K562 (cell line): ENCODE results near the gene CBX4. TPM values are rescaled to one million over a fixed set of nuclear protein-coding genes. Genes with fewer than 3 reads are reported as not detected.

Source experiments
- ARID1B ChIP-seq: fragments of 450-650 bp; IDR thresholded peaks from 2 replicates; pipeline ENCODE4 v1.6.1; 2016; ENCODE audit warnings: antibody characterized with exemption, mild to moderate bottlenecking, inconsistent platforms
- CREM ChIP-seq: IDR thresholded peaks from 2 replicates; pipeline ENCODE4 v1.6.1; 2014; ENCODE audit warnings: antibody characterized with exemption, low read depth
- ESRRA ChIP-seq: fragments of 450-650 bp; IDR thresholded peaks from 2 replicates; pipeline ENCODE4 v1.6.1; 2014; ENCODE audit warnings: low read depth, mild to moderate bottlenecking, moderate library complexity, borderline replicate concordance
- GATAD2A ChIP-seq: fragments of 450-650 bp; IDR thresholded peaks from 2 replicates; pipeline ENCODE4 v1.6.1; 2017
- HDAC2 ChIP-seq: fragments of 450-650 bp; IDR thresholded peaks from 2 replicates; pipeline ENCODE4 v1.6.1; 2016; ENCODE audit warnings: mild to moderate bottlenecking
- JUND ChIP-seq, 2 experiments: IDR thresholded peaks; 2 replicates in 1 of 2; 3 replicates in 1 of 2; pipeline ENCODE4 v1.6.1; 2011; ENCODE audit warnings: borderline replicate concordance in 2 of 2, low read depth in 2 of 2, low read length in 2 of 2, improper control_type of control experiment in 1 of 2, missing biosample characterization in 1 of 2, missing genetic modification characterization in 1 of 2, missing genetic modification reagents in 1 of 2
- LCOR ChIP-seq: sonication (generic); formaldehyde crosslinking; IDR thresholded peaks from 2 replicates; pipeline ENCODE4 v1.8.0; 2022; ENCODE audit warnings: mild to moderate bottlenecking, missing genetic modification reagents
- MYC ChIP-seq, 2 experiments: fragments of 250-450 bp in 1 of 2; sonication (Bioruptor Pico) in 1 of 2; IDR thresholded peaks; 2 replicates each; pipeline versions ENCODE4 v1.5.1 to v1.6.1; 2012 to 2021; ENCODE audit warnings: low read depth in 2 of 2, borderline replicate concordance in 1 of 2, improper control_type of control experiment in 1 of 2, low read length in 1 of 2, mild to moderate bottlenecking in 1 of 2, moderate library complexity in 1 of 2
- NR1H2 ChIP-seq: sonication (generic); formaldehyde crosslinking; IDR thresholded peaks from 2 replicates; pipeline ENCODE4 v1.4.0; 2020; ENCODE audit warnings: mild to moderate bottlenecking, missing genetic modification reagents
- RCOR1 ChIP-seq, 2 experiments: IDR thresholded peaks; 2 replicates each; pipeline ENCODE4 v1.6.1; 2012; ENCODE audit warnings: low read depth in 2 of 2, low read length in 2 of 2, borderline replicate concordance in 1 of 2, improper control_type of control experiment in 1 of 2
- SMARCA4 ChIP-seq: fragments of 450-650 bp; IDR thresholded peaks from 2 replicates; pipeline ENCODE4 v1.6.1; 2016
- SPI1 ChIP-seq: IDR thresholded peaks from 2 replicates; pipeline ENCODE4 v1.6.1; 2011; ENCODE audit warnings: low read depth, low read length, control low read depth, borderline replicate concordance
- ZEB2 ChIP-seq: fragments of 450-650 bp; IDR thresholded peaks from 2 replicates; pipeline ENCODE4 v1.6.1; 2016
- ZNF24 ChIP-seq: fragments of 450-650 bp; IDR thresholded peaks from 2 replicates; pipeline ENCODE4 v1.6.1; 2016
- polyA plus RNA-seq, 8 experiments: library from polyadenylated mRNA; depleted of rRNA in 4 of 8; stranded (reverse) in 5 of 8; unstranded in 3 of 8; fragments of >200 nt; fragmentation: Nextera tagmentation in 2 of 8; fragmentation: Illumina TruSeq in 1 of 8; extraction: Ambion mirVana in 2 of 8; extraction: Trizol in 1 of 8; gene quantifications; 2 replicates each; pipeline versions ENCODE4 v1.2.1 to v1.2.3, GENCODE V29; 2011 to 2014; ENCODE audit warnings: inconsistent platforms in 1 of 8, missing spikeins in 1 of 8
- total RNA-seq, 7 experiments: library from RNA; depleted of rRNA in 6 of 7; stranded (reverse); fragments of >200 nt in 6 of 7; fragmentation: Illumina TruSeq in 2 of 7; extraction: Trizol in 2 of 7; gene quantifications; 2 replicates each; pipeline versions ENCODE4 v1.2.1 to v1.2.3, GENCODE V29; 2011 to 2021; ENCODE audit warnings: low replicate concordance in 1 of 7
- TF ChIP-seq, protein P1 (sequence below), 2 experiments: fragments of 450-650 bp; IDR thresholded peaks; 2 replicates each; pipeline ENCODE4 v1.6.1; 2018; ENCODE audit warnings: mild to moderate bottlenecking in 2 of 2, low read depth in 1 of 2; ENCODE audit not compliant: partially characterized antibody in 2 of 2
- TF ChIP-seq, protein P2 (sequence below): fragments of 450-650 bp; IDR thresholded peaks from 2 replicates; pipeline ENCODE4 v1.6.1; 2014; ENCODE audit warnings: low read depth, mild to moderate bottlenecking, moderate library complexity, borderline replicate concordance
- TF ChIP-seq, protein P3 (sequence below): sonication (generic); formaldehyde crosslinking; IDR thresholded peaks from 2 replicates; pipeline ENCODE4 v1.8.0; 2022; ENCODE audit warnings: missing genetic modification reagents, mild to moderate bottlenecking, moderate library complexity, borderline replicate concordance
- TF ChIP-seq, protein P4 (sequence below): fragments of 450-650 bp; IDR thresholded peaks from 2 replicates; pipeline ENCODE4 v1.6.1; 2016
- TF ChIP-seq, protein P5 (sequence below): sonication (generic); IDR thresholded peaks from 2 replicates; pipeline ENCODE4 v1.6.1; 2016

Gene CBX4
- total and polyA plus RNA-seq, 9 of the 15 experiments (the other 6 are each of a cell fraction or from before 2014, with no cell fraction given) = 0.98 to 50.5 (median 10.0) TPM

DNA sequence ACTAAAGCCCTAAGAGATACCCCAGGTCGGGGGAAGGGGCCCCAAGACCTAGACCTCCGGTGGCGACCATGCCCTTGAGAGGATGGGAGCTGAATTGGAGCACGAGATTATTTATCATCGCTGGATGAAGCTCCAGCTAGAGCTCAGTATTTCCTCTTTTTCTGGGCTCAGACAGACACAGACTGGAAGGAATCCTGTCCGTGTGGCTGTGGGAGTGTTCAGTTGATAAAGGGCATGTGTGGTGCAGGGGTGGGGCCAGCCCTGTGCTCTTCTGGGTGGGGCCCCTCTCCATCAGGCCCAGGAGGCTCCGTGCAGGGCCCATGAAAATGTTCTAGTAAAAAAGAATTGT, 6.3 kb upstream of the CBX4 start (continued):
- TF ChIP-seq, protein P1, sequence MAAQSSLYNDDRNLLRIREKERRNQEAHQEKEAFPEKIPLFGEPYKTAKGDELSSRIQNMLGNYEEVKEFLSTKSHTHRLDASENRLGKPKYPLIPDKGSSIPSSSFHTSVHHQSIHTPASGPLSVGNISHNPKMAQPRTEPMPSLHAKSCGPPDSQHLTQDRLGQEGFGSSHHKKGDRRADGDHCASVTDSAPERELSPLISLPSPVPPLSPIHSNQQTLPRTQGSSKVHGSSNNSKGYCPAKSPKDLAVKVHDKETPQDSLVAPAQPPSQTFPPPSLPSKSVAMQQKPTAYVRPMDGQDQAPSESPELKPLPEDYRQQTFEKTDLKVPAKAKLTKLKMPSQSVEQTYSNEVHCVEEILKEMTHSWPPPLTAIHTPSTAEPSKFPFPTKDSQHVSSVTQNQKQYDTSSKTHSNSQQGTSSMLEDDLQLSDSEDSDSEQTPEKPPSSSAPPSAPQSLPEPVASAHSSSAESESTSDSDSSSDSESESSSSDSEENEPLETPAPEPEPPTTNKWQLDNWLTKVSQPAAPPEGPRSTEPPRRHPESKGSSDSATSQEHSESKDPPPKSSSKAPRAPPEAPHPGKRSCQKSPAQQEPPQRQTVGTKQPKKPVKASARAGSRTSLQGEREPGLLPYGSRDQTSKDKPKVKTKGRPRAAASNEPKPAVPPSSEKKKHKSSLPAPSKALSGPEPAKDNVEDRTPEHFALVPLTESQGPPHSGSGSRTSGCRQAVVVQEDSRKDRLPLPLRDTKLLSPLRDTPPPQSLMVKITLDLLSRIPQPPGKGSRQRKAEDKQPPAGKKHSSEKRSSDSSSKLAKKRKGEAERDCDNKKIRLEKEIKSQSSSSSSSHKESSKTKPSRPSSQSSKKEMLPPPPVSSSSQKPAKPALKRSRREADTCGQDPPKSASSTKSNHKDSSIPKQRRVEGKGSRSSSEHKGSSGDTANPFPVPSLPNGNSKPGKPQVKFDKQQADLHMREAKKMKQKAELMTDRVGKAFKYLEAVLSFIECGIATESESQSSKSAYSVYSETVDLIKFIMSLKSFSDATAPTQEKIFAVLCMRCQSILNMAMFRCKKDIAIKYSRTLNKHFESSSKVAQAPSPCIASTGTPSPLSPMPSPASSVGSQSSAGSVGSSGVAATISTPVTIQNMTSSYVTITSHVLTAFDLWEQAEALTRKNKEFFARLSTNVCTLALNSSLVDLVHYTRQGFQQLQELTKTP (IDR thresholded peaks at IDR 0.05; ENCODE audit: low read depth in 1 of 2, partially characterized antibody in 2 of 2) = peak in 1 of 2 experiments; percentile 13
- TF ChIP-seq, protein P2, sequence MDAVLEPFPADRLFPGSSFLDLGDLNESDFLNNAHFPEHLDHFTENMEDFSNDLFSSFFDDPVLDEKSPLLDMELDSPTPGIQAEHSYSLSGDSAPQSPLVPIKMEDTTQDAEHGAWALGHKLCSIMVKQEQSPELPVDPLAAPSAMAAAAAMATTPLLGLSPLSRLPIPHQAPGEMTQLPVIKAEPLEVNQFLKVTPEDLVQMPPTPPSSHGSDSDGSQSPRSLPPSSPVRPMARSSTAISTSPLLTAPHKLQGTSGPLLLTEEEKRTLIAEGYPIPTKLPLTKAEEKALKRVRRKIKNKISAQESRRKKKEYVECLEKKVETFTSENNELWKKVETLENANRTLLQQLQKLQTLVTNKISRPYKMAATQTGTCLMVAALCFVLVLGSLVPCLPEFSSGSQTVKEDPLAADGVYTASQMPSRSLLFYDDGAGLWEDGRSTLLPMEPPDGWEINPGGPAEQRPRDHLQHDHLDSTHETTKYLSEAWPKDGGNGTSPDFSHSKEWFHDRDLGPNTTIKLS = 0 out of 2 replicates have a peak, but pooled peaks have one; percentile 29
- TF ChIP-seq, protein P3, sequence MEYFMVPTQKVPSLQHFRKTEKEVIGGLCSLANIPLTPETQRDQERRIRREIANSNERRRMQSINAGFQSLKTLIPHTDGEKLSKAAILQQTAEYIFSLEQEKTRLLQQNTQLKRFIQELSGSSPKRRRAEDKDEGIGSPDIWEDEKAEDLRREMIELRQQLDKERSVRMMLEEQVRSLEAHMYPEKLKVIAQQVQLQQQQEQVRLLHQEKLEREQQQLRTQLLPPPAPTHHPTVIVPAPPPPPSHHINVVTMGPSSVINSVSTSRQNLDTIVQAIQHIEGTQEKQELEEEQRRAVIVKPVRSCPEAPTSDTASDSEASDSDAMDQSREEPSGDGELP = peak; percentile 26; the same call in 1 of the 2 replicates
- TF ChIP-seq NR1H2 (CRISPR knock-in tag) = no peak
- peak; percentile 37; the same call in 1 of the 2 replicates for TF ChIP-seq ZEB2
- TF ChIP-seq SMARCA4 = peak; percentile 39; the same call in 1 of the 2 replicates
- no peak for TF ChIP-seq ZNF24
- TF ChIP-seq GATAD2A = 0 out of 2 replicates have a peak, but pooled peaks have one; percentile 52
- TF ChIP-seq RCOR1 (IDR thresholded peaks at IDR 0.05; ENCODE audit: borderline replicate concordance in 1 of 2, low read depth in 2 of 2, low read length in 2 of 2) = peak; percentile 20 to 88; a peak in 2 of 4 replicates
- peak; percentile 67 for TF ChIP-seq MYC (IDR thresholded peaks at IDR 0.05; ENCODE audit: low read depth, low read length)
- TF ChIP-seq MYC (CRISPR knock-in tag; IDR thresholded peaks at IDR 0.05; ENCODE audit: borderline replicate concordance, low read depth) = no peak
- peak; percentile 65 for TF ChIP-seq JUND (IDR thresholded peaks at IDR 0.05; ENCODE audit: borderline replicate concordance, low read depth, low read length)
- TF ChIP-seq JUND (tag; IDR thresholded peaks at IDR 0.05; ENCODE audit: borderline replicate concordance, low read depth, low read length) = peak; percentile 32; the same call in 1 of the 3 replicates
- TF ChIP-seq SPI1 = peak; percentile 70; the same call in 1 of the 2 replicates
- TF ChIP-seq, protein P4, sequence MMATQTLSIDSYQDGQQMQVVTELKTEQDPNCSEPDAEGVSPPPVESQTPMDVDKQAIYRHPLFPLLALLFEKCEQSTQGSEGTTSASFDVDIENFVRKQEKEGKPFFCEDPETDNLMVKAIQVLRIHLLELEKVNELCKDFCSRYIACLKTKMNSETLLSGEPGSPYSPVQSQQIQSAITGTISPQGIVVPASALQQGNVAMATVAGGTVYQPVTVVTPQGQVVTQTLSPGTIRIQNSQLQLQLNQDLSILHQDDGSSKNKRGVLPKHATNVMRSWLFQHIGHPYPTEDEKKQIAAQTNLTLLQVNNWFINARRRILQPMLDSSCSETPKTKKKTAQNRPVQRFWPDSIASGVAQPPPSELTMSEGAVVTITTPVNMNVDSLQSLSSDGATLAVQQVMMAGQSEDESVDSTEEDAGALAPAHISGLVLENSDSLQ = peak; percentile 47; the same call in 1 of the 2 replicates
- 0 out of 2 replicates have a peak, but pooled peaks have one; percentile 3 for TF ChIP-seq LCOR (CRISPR knock-in tag)
- TF ChIP-seq ARID1B = peak; percentile 67
- peak; percentile 30; the same call in 1 of the 2 replicates for TF ChIP-seq CREM
- no peak for TF ChIP-seq HDAC2
- TF ChIP-seq, protein P5, sequence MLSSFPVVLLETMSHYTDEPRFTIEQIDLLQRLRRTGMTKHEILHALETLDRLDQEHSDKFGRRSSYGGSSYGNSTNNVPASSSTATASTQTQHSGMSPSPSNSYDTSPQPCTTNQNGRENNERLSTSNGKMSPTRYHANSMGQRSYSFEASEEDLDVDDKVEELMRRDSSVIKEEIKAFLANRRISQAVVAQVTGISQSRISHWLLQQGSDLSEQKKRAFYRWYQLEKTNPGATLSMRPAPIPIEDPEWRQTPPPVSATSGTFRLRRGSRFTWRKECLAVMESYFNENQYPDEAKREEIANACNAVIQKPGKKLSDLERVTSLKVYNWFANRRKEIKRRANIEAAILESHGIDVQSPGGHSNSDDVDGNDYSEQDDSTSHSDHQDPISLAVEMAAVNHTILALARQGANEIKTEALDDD = no peak
- 0 out of 2 replicates have a peak, but pooled peaks have one; percentile 32 for TF ChIP-seq ESRRA
